Measurements from ENCODE around the gene WAC. TPM values are rescaled to one million over a fixed set of nuclear protein-coding genes. Genes with fewer than 3 reads are reported as not detected.

The WAC gene
- total and polyA plus RNA-seq, 9 of the 15 experiments (the other 6 are each of a cell fraction or from before 2014, with no cell fraction given): 24.8 to 123 (median 78.2) TPM

- TF ChIP-seq EGR1 (conservative IDR thresholded peaks at IDR 0.05) (no peak), CREB1 (IDR thresholded peaks at IDR 0.05) (no peak), CREB1 (CRISPR knock-in tag; IDR thresholded peaks at IDR 0.05) (no peak), STAG1 (CRISPR knock-in tag; IDR thresholded peaks at IDR 0.05; ENCODE audit: borderline replicate concordance) (no peak), ZNF253 (CRISPR knock-in tag; conservative IDR thresholded peaks at IDR 0.05) (no peak), FIP1L1 (IDR thresholded peaks at IDR 0.05; ENCODE audit: low read depth, low read length, poor library complexity, severe bottlenecking) (no peak), KLF10 (CRISPR knock-in tag; IDR thresholded peaks at IDR 0.05) (no peak), ZC3H4 (CRISPR knock-in tag; IDR thresholded peaks at IDR 0.05; ENCODE audit: borderline replicate concordance) (no peak), E2F3 (CRISPR knock-in tag; IDR thresholded peaks at IDR 0.05) (no peak), JUN (IDR thresholded peaks at IDR 0.05; ENCODE audit: borderline replicate concordance, low read depth, low read length) (no peak), JUN (CRISPR knock-in tag; IDR thresholded peaks at IDR 0.05; ENCODE audit: borderline replicate concordance) (no peak), SMAD2 (IDR thresholded peaks at IDR 0.05; ENCODE audit: low read depth, low read length) (no peak), MEF2A (IDR thresholded peaks at IDR 0.05; ENCODE audit: control insufficient read depth, low read depth, low read length) (no peak), ZNF280A (IDR thresholded peaks at IDR 0.05; ENCODE audit: low read depth, partially characterized antibody) (no peak), ZFP36 (IDR thresholded peaks at IDR 0.05; ENCODE audit: low read depth, low read length, partially characterized antibody) (no peak), MIER1 (IDR thresholded peaks at IDR 0.05; ENCODE audit: low read depth) (no peak), SAP30 (IDR thresholded peaks at IDR 0.05; ENCODE audit: borderline replicate concordance, insufficient read depth, low read depth, low read length, poor library complexity, severe bottlenecking) (no peak), GATA2 (CRISPR knock-in tag; IDR thresholded peaks at IDR 0.05) (no peak), HES1 (IDR thresholded peaks at IDR 0.05; ENCODE audit: low read depth) (no peak)
- TF ChIP-seq, protein P1, sequence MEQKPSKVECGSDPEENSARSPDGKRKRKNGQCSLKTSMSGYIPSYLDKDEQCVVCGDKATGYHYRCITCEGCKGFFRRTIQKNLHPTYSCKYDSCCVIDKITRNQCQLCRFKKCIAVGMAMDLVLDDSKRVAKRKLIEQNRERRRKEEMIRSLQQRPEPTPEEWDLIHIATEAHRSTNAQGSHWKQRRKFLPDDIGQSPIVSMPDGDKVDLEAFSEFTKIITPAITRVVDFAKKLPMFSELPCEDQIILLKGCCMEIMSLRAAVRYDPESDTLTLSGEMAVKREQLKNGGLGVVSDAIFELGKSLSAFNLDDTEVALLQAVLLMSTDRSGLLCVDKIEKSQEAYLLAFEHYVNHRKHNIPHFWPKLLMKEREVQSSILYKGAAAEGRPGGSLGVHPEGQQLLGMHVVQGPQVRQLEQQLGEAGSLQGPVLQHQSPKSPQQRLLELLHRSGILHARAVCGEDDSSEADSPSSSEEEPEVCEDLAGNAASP (IDR thresholded peaks at IDR 0.05): no peak
- TF ChIP-seq, protein P2, sequence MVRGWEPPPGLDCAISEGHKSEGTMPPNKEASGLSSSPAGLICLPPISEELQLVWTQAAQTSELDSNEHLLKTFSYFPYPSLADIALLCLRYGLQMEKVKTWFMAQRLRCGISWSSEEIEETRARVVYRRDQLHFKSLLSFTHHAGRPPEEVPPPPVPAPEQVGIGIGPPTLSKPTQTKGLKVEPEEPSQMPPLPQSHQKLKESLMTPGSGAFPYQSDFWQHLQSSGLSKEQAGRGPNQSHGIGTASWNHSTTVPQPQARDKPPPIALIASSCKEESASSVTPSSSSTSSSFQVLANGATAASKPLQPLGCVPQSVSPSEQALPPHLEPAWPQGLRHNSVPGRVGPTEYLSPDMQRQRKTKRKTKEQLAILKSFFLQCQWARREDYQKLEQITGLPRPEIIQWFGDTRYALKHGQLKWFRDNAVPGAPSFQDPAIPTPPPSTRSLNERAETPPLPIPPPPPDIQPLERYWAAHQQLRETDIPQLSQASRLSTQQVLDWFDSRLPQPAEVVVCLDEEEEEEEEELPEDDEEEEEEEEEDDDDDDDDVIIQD (CRISPR knock-in tag; IDR thresholded peaks at IDR 0.05): no peak
These were observed 820 bp downstream of the WAC start (continued) for GRCh38 chr10:28533571-28534304.

Measured in K562 (cell line).